GM21360 (cell line): ENCODE results near the gene RRP1B.
"Not testable (repeated sequence)": the region's sequence is repeated elsewhere in the genome, so short reads cannot be mapped to it uniquely, and the experiment has no call there.

Source experiments
- ATAC-seq: cut with Tn5 transposase; IDR thresholded peaks from one replicate; pipeline ENCODE4 v1.9.1; 2021; ENCODE audit warnings: mild to moderate bottlenecking, moderate library complexity; ENCODE audit not compliant: unreplicated experiment

Gene RRP1B

DNA sequence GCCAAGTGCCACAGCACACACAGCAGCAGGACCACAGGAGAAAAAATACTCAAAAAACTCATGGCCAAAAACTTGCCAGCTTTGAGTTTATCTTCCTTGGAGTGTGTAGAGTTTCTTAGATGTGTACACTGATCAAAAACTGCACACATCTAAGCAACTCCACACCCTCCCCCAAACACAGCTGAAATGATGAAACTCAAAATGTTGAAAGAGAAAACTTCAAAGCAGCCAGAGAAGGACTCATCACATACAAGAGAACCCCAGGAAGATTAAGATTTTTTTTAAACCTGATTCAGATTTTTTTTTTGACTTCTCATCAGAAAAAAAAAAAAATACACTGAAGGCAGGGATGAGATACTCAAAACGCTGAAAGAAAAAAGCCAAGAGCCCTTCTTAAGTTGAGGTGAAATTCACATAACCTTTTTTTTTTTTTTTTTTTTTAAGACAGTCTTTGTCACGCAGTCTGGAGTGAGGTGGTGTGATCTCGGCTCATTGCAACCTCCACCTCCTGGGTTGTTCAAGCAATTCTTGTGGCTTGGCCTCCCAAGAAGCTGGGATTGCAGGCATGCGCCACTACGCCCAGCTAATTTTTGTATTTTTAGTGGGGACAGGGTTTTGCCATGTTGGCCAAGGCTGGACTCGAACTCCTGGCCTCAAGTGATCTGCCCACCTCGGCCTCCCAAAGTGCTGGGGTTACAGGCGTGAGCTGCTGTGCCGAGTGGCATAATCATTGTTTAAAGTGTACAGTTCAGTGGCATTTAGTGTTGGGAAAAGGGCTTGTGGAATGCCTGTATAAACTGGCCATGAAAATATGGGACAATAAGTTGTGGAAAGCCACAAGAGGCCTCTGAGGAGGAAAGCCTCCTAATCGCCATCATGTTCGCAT, 38.6 kb downstream of the RRP1B start:
- no peak for ATAC-seq

DNA sequence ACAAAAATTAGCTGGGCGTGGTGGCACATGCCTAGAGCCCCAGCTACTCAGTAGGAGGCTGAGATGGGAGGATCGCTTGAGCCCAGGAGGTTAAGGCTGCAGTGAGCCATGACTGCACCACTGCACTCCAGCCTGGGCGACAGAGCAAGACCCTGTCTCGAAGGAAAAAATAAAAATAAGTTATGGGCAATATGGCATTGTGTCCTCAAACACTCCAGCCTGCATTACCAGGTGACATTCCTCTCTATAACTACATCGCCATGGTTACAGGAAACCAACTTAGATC, 40.1 kb downstream of the RRP1B start:
- ATAC-seq: not testable (repeated sequence)

DNA sequence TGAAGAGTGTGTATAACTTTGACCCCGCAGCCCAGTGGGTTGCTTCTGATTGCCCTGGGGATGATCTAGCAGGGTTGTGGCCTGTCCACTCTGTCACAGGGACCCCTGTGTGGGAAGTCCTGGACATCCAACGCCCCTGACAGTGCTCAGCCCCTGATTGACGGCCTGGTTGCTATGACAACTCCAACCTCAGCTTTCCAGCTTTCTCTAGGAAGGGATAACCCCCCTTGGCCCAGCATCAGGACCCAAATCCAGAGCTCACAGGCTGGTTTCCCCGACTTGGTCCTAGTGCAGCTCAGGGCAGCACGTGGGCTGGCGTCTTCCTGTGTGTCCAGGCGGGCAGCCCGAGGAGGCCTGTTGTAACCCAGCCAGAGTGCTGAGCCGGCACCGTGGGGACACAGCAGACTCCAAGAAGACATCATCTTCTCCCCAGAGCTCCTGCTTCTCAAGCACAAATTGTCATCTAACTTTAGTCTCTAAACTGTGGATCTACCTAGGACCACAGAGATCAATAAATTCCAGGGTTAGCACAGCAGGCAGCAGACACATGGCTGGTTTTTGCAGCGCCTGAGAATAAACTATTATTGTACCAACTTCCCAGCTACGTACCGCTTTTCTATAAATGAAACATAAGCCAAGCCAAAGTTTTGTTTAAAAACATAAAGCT, 40.7 kb downstream of the RRP1B start:
- ATAC-seq: no peak

DNA sequence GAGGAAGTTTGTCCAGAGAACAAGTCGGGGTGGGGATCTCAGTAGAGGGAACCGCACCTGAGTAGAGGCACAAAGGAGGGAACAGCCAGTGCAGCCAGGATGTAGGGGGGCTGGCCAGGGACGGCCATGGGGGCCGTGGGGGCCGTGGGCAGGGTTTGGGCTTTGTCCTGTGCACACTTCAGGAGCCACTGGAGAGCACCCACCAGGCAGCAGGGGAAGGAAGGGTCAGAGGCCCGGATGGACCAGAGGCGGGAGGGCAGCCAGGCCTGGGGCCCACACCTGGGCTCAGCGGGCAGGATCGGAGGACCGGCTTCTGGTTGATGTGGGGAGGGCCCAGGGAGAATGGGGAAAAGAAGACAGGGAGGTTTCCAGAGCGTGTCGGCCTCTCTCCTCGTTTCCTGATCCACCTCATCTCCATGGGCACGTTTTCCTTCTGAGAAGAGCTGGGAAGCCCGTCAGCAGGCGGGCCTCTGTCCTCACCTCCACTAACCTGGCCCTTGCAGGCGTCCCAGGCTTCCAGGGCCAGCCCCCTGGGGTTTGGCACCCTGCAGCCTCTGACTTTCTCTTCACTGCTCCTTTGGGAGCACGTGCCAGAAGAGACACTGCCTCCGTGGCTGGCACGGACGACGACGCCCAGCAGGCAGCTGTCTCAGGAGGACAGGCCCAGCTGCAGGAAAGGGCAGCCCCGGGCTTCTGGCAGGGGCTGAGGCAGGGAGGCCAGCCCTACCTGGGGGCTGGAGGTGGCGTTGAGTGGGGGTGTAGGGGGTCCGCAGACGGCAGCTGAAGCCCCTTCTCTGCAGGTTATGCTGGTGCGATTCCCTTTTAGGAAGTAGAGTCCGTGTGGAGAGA, 42.8 kb downstream of the RRP1B start:
- no peak for ATAC-seq

DNA sequence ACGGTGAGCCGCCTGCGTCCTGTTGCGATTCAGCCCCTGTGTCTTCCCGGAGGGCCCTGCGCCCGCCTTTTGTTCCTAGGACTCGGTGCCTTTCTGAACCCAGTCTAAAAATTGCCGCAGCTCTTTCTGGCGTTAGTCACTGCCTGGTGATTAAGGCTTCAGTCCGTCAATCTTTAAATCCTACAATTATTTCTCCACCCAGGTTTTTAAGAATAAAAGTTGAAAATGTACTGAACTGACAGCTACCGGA, 43.4 kb downstream of the RRP1B start:
- ATAC-seq: no peak

DNA sequence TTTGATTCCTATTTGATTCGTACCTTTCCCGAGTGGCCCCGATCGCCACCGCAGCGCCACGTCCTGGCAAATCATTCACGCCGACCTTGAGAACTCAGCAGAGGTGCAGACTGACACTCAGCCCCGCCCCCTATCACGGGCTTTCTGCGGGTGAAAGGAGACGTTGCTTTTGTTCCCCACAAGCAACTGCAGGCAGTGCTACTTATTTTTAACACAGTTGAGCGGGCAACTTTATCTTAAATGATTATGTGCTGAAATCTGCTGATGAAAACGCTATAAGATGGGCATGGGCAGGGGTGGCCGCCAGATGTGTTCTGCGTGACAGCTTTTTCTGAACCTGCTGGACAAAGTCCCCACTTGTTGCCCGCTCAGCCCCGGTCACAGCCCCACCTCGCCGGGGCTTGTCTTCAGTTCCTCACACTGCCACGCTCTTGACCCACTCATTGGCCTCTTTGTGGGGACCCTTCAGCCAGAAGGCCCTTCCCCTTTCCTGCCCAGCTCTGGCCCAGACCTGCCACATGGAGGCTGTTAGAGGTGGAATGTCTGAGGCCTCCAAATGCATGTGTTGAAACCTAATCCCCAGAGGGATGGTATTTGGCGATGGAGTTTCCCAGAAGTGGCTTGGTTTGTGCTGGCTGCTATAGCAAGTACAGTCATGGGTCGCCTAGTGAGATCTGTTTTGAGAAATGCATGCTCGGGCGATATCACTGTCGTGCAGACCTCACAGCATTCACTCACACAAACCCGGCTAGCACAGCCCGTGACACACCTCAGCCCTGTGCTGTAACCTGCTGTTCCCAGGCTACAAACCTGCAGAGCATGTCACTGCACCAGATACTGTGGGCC, 43.9 kb downstream of the RRP1B start:
- no peak for ATAC-seq

DNA sequence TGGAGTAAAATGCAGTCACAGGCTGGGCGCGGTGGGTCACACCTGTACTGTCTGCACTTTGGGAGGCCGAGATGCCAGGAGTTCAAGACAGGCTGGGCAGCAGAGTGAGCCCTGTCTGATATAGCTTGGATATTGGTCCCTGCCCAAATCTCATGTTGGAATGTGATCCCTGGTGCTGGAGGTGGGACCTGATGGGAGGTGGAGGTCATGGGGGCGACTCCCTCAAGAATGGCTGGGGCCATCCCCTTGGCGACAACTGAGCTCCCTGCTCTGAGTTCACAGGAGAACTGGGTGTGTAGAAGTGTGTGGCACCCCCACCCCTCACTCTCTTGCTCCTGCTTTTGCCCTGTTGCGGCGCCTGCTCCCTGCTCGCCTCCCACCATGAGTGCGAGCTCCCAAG, 48.1 kb downstream of the RRP1B start:
- no peak for ATAC-seq

DNA sequence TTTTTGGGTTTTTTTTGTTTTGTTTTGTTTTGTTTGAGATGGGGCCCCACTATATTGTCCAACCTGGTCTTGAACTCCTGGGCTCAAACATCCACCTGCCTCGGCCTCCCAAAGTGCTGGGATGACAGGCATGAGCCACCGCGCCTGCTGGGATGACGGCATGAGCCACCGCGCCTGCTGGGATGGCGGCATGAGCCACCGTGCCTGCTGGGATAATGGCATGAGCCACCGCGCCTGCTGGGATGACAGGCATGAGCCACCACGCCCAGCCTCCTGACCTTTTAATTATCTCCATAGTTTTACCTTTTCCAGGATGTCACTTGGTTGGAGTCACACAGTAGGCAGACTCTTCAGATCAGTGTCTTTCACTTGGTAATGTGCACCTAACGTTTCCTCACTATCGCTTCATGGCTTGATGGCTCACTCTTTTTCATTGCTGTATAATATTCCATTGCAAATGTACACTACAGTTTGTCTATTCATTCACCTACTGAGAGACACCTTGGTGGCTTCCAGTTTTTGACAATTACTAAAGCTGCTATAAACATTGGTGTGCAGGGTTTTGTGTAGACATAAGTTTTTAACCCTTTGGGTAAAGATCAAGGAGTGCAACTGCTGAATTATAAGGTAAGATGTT, 49.5 kb downstream of the RRP1B start:
- no peak for ATAC-seq

DNA sequence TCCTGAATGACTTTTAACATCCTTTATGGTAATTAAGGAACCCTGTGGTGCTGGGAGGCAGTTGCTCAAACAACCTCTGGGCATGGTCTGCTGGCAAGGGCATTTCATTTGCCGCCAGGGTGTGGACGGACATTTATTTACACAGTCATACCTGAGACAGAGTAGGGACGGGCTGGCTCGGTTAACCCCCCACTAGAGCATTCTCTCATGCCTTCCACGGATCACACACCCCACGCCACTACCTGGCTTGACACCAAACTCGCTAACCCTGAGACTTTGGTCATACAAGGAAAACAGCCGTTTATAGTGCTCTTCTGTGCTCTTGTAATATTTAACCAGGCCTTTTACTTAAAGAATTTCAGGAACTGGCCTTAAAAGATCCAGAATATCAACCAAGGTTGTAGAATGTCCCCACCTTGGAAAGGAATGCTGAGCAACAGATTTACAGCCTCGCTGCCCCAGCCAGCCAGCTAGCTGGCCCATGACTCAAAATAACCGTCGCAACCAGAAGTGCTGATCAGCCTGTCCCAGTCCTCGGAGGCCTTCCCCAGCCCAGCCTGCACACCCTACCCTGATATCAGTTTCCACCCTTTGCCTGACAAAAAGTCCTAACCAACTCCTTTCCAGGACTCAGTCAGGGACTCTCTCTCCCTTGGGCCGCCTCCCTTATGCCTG, 53.0 kb downstream of the RRP1B start:
- ATAC-seq: no peak

DNA sequence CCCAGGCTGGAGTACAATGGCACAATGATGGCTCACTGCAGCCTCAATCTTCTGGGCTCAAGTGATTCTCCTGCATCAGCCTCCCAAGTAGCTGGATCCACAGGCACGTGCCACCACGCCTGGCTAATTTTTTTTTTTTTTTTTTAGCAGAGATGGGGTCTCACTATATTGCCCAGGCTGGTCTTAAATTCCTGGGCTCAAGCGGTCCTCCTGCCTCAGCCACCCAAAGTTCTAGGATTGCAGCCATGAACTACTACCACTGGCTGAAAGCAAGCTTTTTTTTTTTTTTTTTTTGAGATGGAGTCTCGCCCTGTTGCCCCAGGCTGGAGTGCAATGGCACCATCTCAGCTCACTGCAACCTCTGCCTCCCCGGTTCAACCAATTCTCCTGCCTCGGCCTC, 53.8 kb downstream of the RRP1B start:
- not testable (repeated sequence) for ATAC-seq

DNA sequence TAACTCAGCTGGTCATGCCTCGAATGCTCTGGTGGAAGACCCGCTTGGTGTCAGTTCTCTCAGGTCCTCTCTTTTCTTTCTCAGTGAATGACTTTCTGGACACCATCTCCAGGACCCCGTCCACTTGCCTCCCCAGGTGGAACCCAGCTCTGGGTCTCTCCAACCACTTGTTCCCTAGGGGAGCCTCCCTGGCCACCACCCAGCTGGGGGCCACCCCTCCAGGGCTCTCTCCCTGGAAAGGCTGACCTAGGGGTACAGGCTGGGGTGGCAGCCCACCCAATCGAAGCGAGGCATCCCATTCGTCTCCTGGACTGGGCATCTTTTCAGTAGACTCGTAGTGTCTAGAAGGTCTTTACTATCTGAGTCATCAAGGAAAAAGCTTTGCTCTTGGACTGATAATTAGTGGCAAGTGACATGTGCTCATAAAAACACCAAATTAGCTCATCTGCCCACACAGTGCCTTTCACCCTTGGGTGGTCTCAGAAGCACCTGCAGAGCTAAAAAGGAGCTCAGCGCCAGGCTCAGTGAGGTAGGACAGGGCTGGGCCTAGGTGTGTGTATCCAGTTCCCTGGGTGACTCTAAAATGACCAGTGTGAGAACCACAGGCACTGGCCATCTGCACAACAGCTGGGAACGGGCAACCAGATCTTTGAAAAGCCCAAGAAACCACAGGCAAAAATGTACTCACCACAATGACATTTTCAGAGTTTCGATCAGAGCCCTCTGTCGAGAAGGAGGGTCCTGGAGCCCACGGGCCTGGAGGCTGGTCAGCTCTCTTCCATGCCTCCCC, 57.2 kb downstream of the RRP1B start:
- ATAC-seq: no peak

DNA sequence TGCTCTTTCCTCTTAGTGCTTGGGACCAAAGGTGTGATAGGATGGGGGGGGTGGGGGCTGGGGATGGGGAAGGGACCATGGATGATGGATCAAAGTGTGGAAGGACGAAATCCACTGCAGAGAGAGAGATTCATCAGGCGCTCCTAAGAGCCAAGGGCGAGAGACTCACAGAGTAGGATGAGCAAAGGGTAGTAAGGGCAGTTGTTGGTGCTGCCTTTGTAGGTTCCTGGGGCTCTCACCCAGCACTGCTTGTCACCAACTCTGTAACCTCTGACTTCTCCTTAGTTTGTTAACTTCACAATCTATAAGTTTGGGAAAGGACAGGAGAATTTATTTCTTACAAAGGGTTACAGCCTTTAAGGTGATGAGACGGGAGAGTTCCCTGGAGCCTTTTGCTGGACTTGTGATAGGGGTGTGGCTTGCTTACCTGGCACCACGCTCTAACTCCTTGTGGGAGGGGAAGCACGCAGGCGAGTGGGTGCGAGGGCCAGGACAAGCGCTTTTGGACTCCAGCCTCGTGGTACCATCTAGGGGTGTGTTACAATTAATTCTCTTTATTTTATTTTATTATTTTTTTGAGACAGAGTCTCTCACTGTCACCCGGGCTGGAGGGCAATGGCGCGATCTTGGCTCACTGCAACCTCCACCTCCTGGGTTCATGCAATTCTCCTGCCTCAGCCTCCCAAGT, 58.0 kb downstream of the RRP1B start:
- no peak for ATAC-seq

DNA sequence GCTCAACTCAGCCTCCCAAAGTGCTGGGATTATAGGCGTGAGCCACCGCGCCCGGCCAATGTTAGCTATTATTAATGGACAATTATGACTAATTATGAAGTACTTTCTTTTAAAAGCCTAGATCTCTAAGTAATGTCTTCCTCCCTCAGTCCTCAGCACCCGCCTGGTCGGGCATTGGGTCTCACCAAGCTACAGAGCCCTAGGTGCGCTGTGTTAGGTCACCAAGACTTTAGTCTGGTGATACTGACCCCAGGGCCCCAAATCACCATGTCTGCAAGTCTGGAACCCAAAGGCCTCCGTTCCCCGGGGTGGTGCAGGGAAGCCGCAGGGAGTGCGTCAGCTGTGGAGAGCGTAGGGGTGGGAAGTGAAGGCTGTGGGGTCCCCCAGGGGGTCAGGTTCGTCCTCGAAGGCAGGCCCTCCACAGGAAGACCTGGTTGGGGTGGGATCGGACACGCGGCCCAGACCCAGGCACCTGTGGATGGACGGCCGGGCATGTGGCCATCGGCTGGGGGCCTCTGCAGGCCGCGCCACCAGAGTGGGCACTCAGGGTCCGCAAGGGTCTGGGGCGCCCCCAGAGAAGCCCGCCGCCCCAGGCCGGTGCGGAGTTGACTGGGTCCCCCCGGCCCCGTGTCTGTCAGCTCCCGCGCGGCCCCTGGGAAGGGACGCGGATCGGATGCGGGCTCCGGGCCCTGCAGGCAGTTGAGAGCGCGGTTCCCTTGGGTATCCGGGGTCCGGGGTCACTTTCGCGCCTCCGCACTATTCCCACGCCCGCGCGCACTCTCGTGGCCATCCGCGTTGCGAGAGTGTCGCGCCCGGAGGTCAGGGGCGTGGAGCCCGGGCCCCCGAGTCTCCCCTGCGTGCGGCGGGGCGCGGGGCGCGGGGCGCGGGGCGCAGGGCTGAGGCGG, 58.9 kb downstream of the RRP1B start:
- no peak for ATAC-seq

DNA sequence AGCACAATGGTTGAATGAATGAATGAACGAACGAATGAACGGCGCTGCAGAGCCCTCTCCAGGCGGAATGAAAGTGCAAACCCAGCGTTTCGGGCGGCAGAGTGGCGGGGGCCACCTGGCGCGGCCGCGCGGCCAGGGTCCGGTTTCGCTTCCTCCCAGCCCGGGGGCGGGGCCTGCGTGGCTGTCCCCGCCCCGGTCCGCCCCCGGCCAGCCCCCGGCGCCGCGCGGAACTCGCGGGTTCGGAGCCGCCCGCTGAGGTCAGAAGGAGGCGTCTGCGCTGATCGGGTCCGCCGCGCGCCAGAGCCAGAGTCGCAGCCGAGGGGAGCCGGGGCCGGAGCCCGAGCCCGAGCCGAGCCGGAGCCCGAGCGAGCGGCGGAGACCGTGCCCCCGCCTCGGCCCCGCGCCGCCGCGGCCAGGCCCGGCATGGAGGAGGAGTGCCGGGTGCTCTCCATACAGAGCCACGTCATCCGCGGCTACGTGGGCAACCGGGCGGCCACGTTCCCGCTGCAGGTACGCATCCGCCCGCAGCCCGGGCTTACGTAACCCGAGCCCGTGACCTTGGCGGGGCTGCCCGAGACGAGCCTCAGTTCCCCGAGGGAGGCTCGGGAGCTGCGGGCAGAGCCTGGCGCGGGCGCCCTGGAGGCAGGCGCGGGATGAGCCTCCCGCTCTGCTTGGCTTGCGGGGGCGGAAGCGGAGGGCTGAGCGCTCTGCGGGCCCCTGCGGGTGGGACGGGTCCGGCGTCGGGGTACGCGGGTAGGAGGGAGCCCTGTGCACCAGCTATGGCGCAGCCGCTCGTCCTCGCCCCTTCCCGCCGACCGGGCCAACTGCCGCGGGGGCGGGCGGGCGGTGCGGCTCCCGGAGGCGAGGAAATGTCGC, 59.8 kb downstream of the RRP1B start, which contains the start of gene PDXK:
Gene PDXK (plus strand): TSS at position 258 of the 876 bp plus-strand sequence. CDS start 166 bp downstream, at position 424.
- ATAC-seq: peak; percentile 59

DNA sequence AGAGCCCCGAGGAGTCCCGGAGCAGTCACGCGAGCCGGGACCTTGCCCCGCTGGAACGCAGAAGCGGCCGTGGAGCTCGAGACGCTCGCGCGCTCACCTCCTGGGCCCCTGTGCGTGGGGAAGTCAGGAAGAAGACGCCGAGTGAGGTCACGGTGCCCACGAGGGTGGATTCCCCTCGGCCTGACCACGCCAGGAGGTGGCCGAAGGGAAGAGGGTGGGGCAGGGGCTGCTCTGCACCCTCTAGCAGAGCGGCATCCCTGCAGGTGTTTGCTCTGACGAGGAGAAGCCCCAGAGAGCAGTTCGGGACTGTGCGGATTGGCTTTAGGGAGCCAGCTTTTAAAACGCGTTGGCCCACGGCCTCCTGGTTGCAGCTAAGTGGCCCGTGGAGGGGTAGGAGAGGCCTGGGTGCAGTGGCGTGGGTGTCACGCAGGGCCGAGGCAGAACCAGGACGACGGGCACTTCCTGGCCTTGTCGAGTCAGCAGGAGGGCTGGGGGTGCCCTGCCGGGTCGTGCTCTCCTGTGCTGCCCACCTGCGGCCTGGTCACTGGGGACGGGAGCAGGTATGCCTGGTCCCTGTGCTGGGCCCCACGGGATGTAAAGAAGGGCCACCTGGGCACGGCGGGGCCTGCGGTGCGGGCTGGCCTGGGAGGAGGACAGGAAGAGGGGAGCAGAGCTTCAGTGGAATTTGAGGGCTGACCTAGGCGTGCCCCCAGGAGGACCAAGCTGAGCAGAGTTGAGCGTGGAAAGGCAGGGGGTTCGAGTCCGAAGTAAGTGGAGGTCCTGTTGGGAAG, 60.6 kb downstream of the RRP1B start:
- no peak for ATAC-seq
